Prostate gland (tissue), 2 donors: ENCODE results near the gene MRPL49. TPM values are rescaled to one million over a fixed set of nuclear protein-coding genes. Genes with fewer than 3 reads are reported as not detected.

Source experiments
- DNase-seq: peaks from one replicate; pipeline ENCODE4 v3.0.0-alpha.2; 2019; ENCODE audit warnings: low spot score
- H3K27ac ChIP-seq, 2 donors: fragments of 200-600 bp; sonication (generic); 2 replicates each; pipeline ENCODE4 v1.5.1; 2017 to 2019
- H3K27me3 ChIP-seq: fragments of 200-600 bp; sonication (generic); replicated peaks from 2 replicates; pipeline ENCODE4 v1.5.1; 2019; ENCODE audit not compliant: insufficient read depth
- H3K36me3 ChIP-seq, 2 donors: fragments of 200-600 bp; sonication (generic); 1 replicate in 1 of 2; 2 replicates in 1 of 2; pipeline versions ENCODE4 v1.5.1 to v1.8.1; 2017 to 2019
- H3K4me1 ChIP-seq: fragments of 200-600 bp; sonication (generic); replicated peaks from 2 replicates; pipeline ENCODE4 v1.5.1; 2019
- H3K4me3 ChIP-seq, 2 donors: fragments of 200-600 bp; sonication (generic); 2 replicates each; pipeline ENCODE4 v1.5.1; 2017 to 2019
- H3K9me3 ChIP-seq: fragments of 200-600 bp; sonication (generic); 2 replicates; pipeline ENCODE4 v1.5.1; 2017
- POLR2A ChIP-seq: fragments of 450-650 bp; IDR thresholded peaks from one replicate; pipeline ENCODE4 v1.6.1; 2016; ENCODE audit warnings: antibody characterized with exemption, mild to moderate bottlenecking
- POLR2AphosphoS5 ChIP-seq: sonication (generic); formaldehyde crosslinking; IDR thresholded peaks from one replicate; pipeline ENCODE4 v1.6.1; 2017; ENCODE audit warnings: antibody characterized with exemption
- WGBS: methylation state at CpG from one replicate; pipeline ENCODE4 v1.1.5; 2018; 5-methylcytosine and 5-hydroxymethylcytosine counted together
- intact Hi-C: fragments of 100-400 bp; cut with DNase I; formaldehyde crosslinking; loops from one replicate; pipeline ENCODE4 v1.14.2; 2022
- total RNA-seq, 2 donors: library from RNA; depleted of rRNA; stranded (reverse); fragments of >200 nt; gene quantifications; one replicate each; pipeline ENCODE4 v1.1.0, GENCODE V29; 2016
- TF ChIP-seq, protein P1 (sequence below), 4 experiments: fragments of 200-600 bp in 2 of 4; fragments of 450-650 bp in 2 of 4; sonication (generic) in 2 of 4; IDR thresholded peaks; 1 replicate in 3 of 4; 2 replicates in 1 of 4; pipeline ENCODE4 v1.5.1; 2016 to 2019; ENCODE audit warnings: antibody characterized with exemption in 4 of 4, mild to moderate bottlenecking in 2 of 4, moderate library complexity in 2 of 4

The MRPL49 gene
- total RNA-seq, 2 donors from 2014 or later: 99.9 to 113 TPM

DNA sequence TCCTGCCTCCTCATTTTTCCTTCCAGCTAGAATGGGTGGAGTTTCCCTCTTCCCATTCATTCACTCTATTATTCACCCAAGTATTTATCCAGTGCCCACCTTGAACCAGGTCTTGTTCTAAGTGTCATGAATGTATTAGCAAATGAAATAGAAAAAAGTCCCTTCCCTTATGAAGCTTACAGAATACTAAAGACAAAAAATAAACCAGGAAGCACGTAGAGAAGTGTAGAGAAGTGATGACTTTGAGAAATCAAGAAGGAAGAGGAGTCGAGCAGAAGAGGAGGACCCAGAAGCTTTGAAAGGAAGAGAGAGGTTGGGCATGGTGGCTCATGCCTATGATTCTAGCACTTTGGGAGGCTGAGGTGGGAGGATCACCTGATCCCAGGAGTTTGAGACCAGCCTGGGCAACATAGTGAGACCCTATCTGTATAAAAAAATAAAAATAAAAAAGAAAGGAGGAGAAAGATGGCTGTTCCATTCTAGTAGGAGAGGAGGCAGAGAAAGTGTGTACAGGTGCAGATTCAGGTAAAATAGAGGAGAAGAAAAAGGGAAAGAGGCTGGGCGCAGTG, 29.3 kb downstream of the MRPL49 start:
- no peak for DNase-seq
- Histone ChIP-seq H3K27ac (peak overlapping the region in 1 of 2 donors; percentile 58), H3K9me3 (no peaks in the 10 kb centered on the region), H3K36me3 (no peaks in the 10 kb centered on the region), H3K4me1 (no peaks in the 10 kb centered on the region), H3K4me3 (no peak overlapping the region), H3K27me3 (no peaks in the 10 kb centered on the region)
- TF ChIP-seq, protein P1, sequence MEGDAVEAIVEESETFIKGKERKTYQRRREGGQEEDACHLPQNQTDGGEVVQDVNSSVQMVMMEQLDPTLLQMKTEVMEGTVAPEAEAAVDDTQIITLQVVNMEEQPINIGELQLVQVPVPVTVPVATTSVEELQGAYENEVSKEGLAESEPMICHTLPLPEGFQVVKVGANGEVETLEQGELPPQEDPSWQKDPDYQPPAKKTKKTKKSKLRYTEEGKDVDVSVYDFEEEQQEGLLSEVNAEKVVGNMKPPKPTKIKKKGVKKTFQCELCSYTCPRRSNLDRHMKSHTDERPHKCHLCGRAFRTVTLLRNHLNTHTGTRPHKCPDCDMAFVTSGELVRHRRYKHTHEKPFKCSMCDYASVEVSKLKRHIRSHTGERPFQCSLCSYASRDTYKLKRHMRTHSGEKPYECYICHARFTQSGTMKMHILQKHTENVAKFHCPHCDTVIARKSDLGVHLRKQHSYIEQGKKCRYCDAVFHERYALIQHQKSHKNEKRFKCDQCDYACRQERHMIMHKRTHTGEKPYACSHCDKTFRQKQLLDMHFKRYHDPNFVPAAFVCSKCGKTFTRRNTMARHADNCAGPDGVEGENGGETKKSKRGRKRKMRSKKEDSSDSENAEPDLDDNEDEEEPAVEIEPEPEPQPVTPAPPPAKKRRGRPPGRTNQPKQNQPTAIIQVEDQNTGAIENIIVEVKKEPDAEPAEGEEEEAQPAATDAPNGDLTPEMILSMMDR (IDR thresholded peaks at IDR 0.05): no peak
- TF ChIP-seq POLR2AphosphoS5: no peak
- no peak for TF ChIP-seq POLR2A
- intact Hi-C loops: no loop called here
- 83% methylated on average over 3 of the region's 3 CpGs for WGBS

- Histone ChIP-seq H3K27me3 (no peaks in the 10 kb centered on the region), H3K4me3 (no peak overlapping the region), H3K36me3 (no peaks in the 10 kb centered on the region), H3K27ac (no peak overlapping the region), H3K9me3 (no peaks in the 10 kb centered on the region), H3K4me1 (no peaks in the 10 kb centered on the region)
- TF ChIP-seq, protein P1 (IDR thresholded peaks at IDR 0.05): no peak
- TF ChIP-seq POLR2A (no peak), POLR2AphosphoS5 (no peak)
- no peak for DNase-seq
- 84% methylated on average over 2 of the region's 2 CpGs for WGBS
- intact Hi-C loops: no loop called here
Measured at GRCh38 chr11:65152122-65152521, 30.0 kb downstream of the MRPL49 start.

GRCh38 chr11:65156256-65156655, 34.1 kb downstream of the MRPL49 start:
- Histone ChIP-seq H3K36me3 (no peaks in the 10 kb centered on the region), H3K27ac (no peak overlapping the region), H3K4me3 (no peak overlapping the region), H3K9me3 (no peaks in the 10 kb centered on the region), H3K27me3 (no peaks in the 10 kb centered on the region), H3K4me1 (no peaks in the 10 kb centered on the region)
- 95% methylated on average over 3 of the region's 3 CpGs for WGBS
- intact Hi-C loops: no loop called here
- TF ChIP-seq POLR2AphosphoS5 (no peak), POLR2A (no peak)
- TF ChIP-seq, protein P1 (IDR thresholded peaks at IDR 0.05): no peak
- no peak for DNase-seq

DNA sequence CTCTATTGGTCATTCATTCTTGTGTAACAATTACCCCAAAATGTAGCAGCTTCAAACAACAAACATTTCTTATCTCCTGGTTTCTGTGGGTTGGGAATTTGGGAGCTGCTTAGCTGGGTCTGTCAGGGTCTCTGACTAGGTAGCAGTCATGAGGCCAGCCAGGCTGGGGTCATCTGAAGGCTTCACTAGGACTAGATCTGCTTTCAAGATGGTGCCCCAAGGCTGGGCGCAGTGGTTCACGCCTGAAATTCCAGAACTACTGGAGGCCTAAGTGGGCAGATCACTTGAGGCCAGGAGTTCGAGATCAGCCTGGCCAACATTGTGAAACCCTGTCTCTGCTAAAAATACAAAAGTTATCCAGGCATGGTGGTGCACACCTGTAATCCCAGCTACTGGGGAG, 34.8 kb downstream of the MRPL49 start:
- WGBS: 93% methylated on average over 3 of the region's 3 CpGs
- no peak for TF ChIP-seq POLR2AphosphoS5
- TF ChIP-seq POLR2A: no peak
- TF ChIP-seq, protein P1 (IDR thresholded peaks at IDR 0.05): no peak
- Histone ChIP-seq H3K4me3 (no peak overlapping the region), H3K4me1 (no peaks in the 10 kb centered on the region), H3K9me3 (no peaks in the 10 kb centered on the region), H3K36me3 (no peaks in the 10 kb centered on the region), H3K27ac (no peak overlapping the region), H3K27me3 (no peaks in the 10 kb centered on the region)
- no peak for DNase-seq
- intact Hi-C loops: no loop called here

DNA sequence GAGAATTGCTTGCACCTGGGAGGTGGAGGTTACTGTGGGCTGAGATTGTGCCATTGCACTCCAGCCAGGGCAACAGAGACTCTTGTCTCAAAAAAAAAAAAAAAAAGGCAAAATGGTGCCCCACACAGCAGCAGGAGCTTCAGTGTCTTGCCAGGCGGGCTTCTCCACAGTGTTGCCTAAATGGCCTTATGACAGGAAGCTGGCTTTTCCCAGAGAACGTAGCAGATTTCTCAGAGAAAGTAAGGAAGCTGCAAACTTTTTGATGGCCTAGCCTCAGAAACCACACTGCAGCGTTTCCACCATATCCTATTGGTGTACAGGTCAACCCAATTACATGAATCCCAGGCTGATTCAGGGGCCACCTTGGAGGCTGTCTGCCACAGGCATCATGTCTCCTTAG, 35.2 kb downstream of the MRPL49 start:
- no peaks in the 10 kb centered on the region for H3K4me1 ChIP-seq
- intact Hi-C loops: no loop called here
- no peaks in the 10 kb centered on the region for H3K9me3 ChIP-seq
- H3K4me3 ChIP-seq: no peak overlapping the region
- no peaks in the 10 kb centered on the region for H3K27me3 ChIP-seq
- no peak for DNase-seq
- WGBS: 83% methylated on average over 3 of the region's 3 CpGs
- H3K27ac ChIP-seq: no peak overlapping the region
- TF ChIP-seq POLR2AphosphoS5 (no peak), POLR2A (no peak)
- TF ChIP-seq, protein P1 (IDR thresholded peaks at IDR 0.05): no peak
- no peaks in the 10 kb centered on the region for H3K36me3 ChIP-seq
